HepG2 (cell line): Measurements from ENCODE around the gene CNMD. TPM values are rescaled to one million over a fixed set of nuclear protein-coding genes. Genes with fewer than 3 reads are reported as not detected.

Experiments used
- ATAC-seq: fragments of 200-7000 bp; cut with Tn5 transposase; 3 replicates; pipeline ENCODE4 v1.9.1; 2020; ENCODE audit warnings: mild to moderate bottlenecking, moderate library complexity
- BruUV-seq: library from RNA; stranded (reverse); fragments of 400-500 nt; replicated peaks from 2 replicates; lab custom pipeline; 2021; lab: Mats Ljungman, UMichigan
- CTCF ChIA-PET: fragments of 300-600 bp; formaldehyde crosslinking; extraction: SDS; loops from one replicate; lab custom pipeline; 2021; ENCODE audit warnings: low total read pairs, inconsistent platforms, low intra/inter-chr PET ratio; lab: Yijun Ruan, JAX
- POLR2A ChIA-PET: fragments of 350-600 bp; sonication (Branson Sonifier 250); formaldehyde crosslinking; loops from one replicate; lab custom pipeline; 2020; ENCODE audit warnings: antibody characterized with exemption, inconsistent platforms; lab: Yijun Ruan, JAX
- DNase-seq: peaks from one replicate; pipeline ENCODE4 v3.0.0-alpha.2; 2015; ENCODE audit warnings: low spot score
- FAIRE-seq: peaks from 3 replicates; lab custom pipeline; 2011; peaks lifted over from hg19 to GRCh38; lab: Jason Lieb, UNC
- H2AFZ ChIP-seq: one replicate; pipeline ENCODE4 v1.6.1; 2011; ENCODE audit warnings: low read length, inconsistent platforms
- H3K27ac ChIP-seq: fragments of 300-600 bp; 3 replicates; pipeline ENCODE4 v1.8.0; 2011; ENCODE audit warnings: mixed run types, mild to moderate bottlenecking, mixed read lengths, low read length, inconsistent platforms; ENCODE audit not compliant: insufficient read depth; ENCODE audit errors: extremely low read length
- H3K27me3 ChIP-seq, 2 experiments: fragments of 200-600 bp in 1 of 2; 2 replicates in 1 of 2; 3 replicates in 1 of 2; pipeline versions ENCODE4 v1.6.0 to v1.8.0; 2011; ENCODE audit warnings: low read length in 2 of 2, mild to moderate bottlenecking in 2 of 2, moderate library complexity in 2 of 2, inconsistent platforms in 1 of 2; ENCODE audit not compliant: insufficient read depth in 2 of 2, control insufficient read depth in 1 of 2
- H3K36me3 ChIP-seq, 2 experiments: fragments of 200-600 bp in 1 of 2; replicated peaks in 1 of 2; 2 replicates in 1 of 2; 3 replicates in 1 of 2; pipeline versions ENCODE4 v1.5.1 to v1.8.0; 2011; ENCODE audit warnings: low read length in 2 of 2, inconsistent platforms in 1 of 2; ENCODE audit not compliant: insufficient read depth in 2 of 2, control insufficient read depth in 1 of 2
- H3K4me1 ChIP-seq: 2 replicates; pipeline ENCODE4 v1.5.1; 2012; ENCODE audit warnings: low read length, inconsistent platforms; ENCODE audit not compliant: insufficient read depth
- H3K4me2 ChIP-seq: 2 replicates; pipeline ENCODE4 v1.6.0; 2011; ENCODE audit warnings: low read depth, low read length, inconsistent platforms
- H3K4me3 ChIP-seq, 3 experiments: fragments of 200-600 bp in 1 of 3; sonication (generic), shearing (Covaris generic) in 1 of 3; replicated peaks in 1 of 3; 2 replicates each; pipeline ENCODE4 v1.5.1; 2011 to 2016; ENCODE audit warnings: low read length in 3 of 3, inconsistent platforms in 2 of 3, low read depth in 2 of 3, mild to moderate bottlenecking in 2 of 3, control low read depth in 1 of 3, mixed read lengths in 1 of 3; ENCODE audit not compliant: insufficient read depth in 1 of 3
- H3K79me2 ChIP-seq: one replicate; pipeline ENCODE4 v1.6.1; 2011; ENCODE audit warnings: low read length, inconsistent platforms; ENCODE audit not compliant: insufficient read depth
- H3K9ac ChIP-seq: 2 replicates; pipeline ENCODE4 v1.6.0; 2011; ENCODE audit warnings: mild to moderate bottlenecking, low read depth, low read length, inconsistent platforms; ENCODE audit not compliant: insufficient read depth
- H3K9me3 ChIP-seq: 2 replicates; pipeline ENCODE4 v1.5.1; 2012; ENCODE audit warnings: mild to moderate bottlenecking, low read length
- H4K20me1 ChIP-seq: 2 replicates; pipeline ENCODE4 v1.6.0; 2011; ENCODE audit warnings: inconsistent platforms, mild to moderate bottlenecking, low read length, moderate library complexity; ENCODE audit not compliant: insufficient read depth
- FLYWCH1 ChIP-seq: sonication (generic); formaldehyde crosslinking; IDR thresholded peaks from 2 replicates; pipeline ENCODE4 v1.8.1; 2023; ENCODE audit warnings: mild to moderate bottlenecking, missing genetic modification reagents
- HNRNPK ChIP-seq: fragments of 200-400 bp; formaldehyde crosslinking; IDR thresholded peaks from 2 replicates; pipeline ENCODE4 v1.6.1; 2018; ENCODE audit warnings: low read length, low read depth, moderate library complexity, mild to moderate bottlenecking; ENCODE audit not compliant: poor library complexity, severe bottlenecking
- KDM2A ChIP-seq: sonication (generic); formaldehyde crosslinking; IDR thresholded peaks from 2 replicates; pipeline ENCODE4 v1.4.0; 2020; ENCODE audit warnings: low read depth, missing genetic modification reagents, borderline replicate concordance
- MAZ ChIP-seq, 2 experiments: sonication (generic) in 1 of 2; formaldehyde crosslinking in 1 of 2; IDR thresholded peaks; 2 replicates each; pipeline versions ENCODE4 v1.5.0 to v1.6.1; 2012 to 2020; ENCODE audit warnings: low read depth in 2 of 2, mild to moderate bottlenecking in 2 of 2, borderline replicate concordance in 1 of 2, improper control_type of control experiment in 1 of 2, low read length in 1 of 2, missing genetic modification reagents in 1 of 2, moderate library complexity in 1 of 2
- MBD4 ChIP-seq: IDR thresholded peaks from 2 replicates; pipeline ENCODE4 v1.6.1; 2012; ENCODE audit warnings: low read length, inconsistent platforms, borderline replicate concordance
- PPARG ChIP-seq: conservative IDR thresholded peaks from 2 replicates; pipeline ENCODE4 v1.6.1; 2016; ENCODE audit warnings: missing biosample characterization, missing genetic modification reagents
- RXRB ChIP-seq: IDR thresholded peaks from 2 replicates; pipeline ENCODE4 v1.6.1; 2016; ENCODE audit warnings: borderline replicate concordance, missing genetic modification reagents, missing compliant biosample characterization
- TAF15 ChIP-seq: fragments of 200-400 bp; formaldehyde crosslinking; IDR thresholded peaks from one replicate; pipeline ENCODE4 v1.6.1; 2018; ENCODE audit warnings: mild to moderate bottlenecking, low read depth, low read length; ENCODE audit not compliant: poor library complexity, severe bottlenecking
- ZNF101 ChIP-seq: sonication (generic); formaldehyde crosslinking; IDR thresholded peaks from 2 replicates; pipeline ENCODE4 v1.4.0; 2020; ENCODE audit warnings: mild to moderate bottlenecking, low read depth, missing genetic modification reagents, borderline replicate concordance
- ZNF224 ChIP-seq: sonication (generic); formaldehyde crosslinking; IDR thresholded peaks from 2 replicates; pipeline ENCODE4 v1.5.0; 2020; ENCODE audit warnings: mild to moderate bottlenecking, missing genetic modification reagents
- ZNF292 ChIP-seq: sonication (generic); formaldehyde crosslinking; IDR thresholded peaks from 2 replicates; pipeline ENCODE4 v1.8.1; 2022; ENCODE audit warnings: mild to moderate bottlenecking, low read depth, missing genetic modification reagents, borderline replicate concordance
- WGBS: methylation state at CpG from one replicate; pipeline ENCODE4 v1.1.6; 2017; ENCODE audit warnings: low lambda C conversion rate; 5-methylcytosine and 5-hydroxymethylcytosine counted together
- in situ Hi-C: cut with HindIII; loops from 2 replicates; pipeline ENCODE4 v1.10.0; 2017; ENCODE audit warnings: low pct_unique_long_range_greater_than_20kb; ENCODE audit not compliant: extremely low pct_ligation_motif_present
- intact Hi-C: fragments of 100-400 bp; cut with micrococcal nuclease; formaldehyde crosslinking; loops from one replicate; pipeline ENCODE4 v1.10.0; 2022; ENCODE audit not compliant: unreplicated experiment
- polyA plus RNA-seq, 8 experiments: library from polyadenylated mRNA; depleted of rRNA in 3 of 8; stranded (reverse) in 7 of 8; unstranded in 1 of 8; fragments of >200 nt; fragmentation: Illumina TruSeq in 4 of 8; extraction: Trizol in 4 of 8; gene quantifications; 2 replicates each; pipeline versions ENCODE4 v1.2.1 to v1.2.3, GENCODE V29; 2011 to 2016; ENCODE audit warnings: low read depth in 4 of 8, missing spikeins in 1 of 8, mixed read lengths in 1 of 8; ENCODE audit not compliant: insufficient read depth in 1 of 8
- total RNA-seq, 5 experiments: library from RNA; depleted of rRNA; stranded (reverse); fragments of >200 nt; fragmentation: Illumina TruSeq; extraction: Trizol; gene quantifications; 2 replicates each; pipeline ENCODE4 v1.2.3, GENCODE V29; 2016; ENCODE audit warnings: low read depth in 1 of 5
- TF ChIP-seq, protein P1 (sequence below): IDR thresholded peaks from 2 replicates; pipeline ENCODE4 v1.6.1; 2016; ENCODE audit warnings: mild to moderate bottlenecking, missing biosample characterization, missing genetic modification reagents
- TF ChIP-seq, protein P2 (sequence below): sonication (generic); formaldehyde crosslinking; IDR thresholded peaks from 2 replicates; pipeline ENCODE4 v1.8.1; 2023; ENCODE audit warnings: mild to moderate bottlenecking, missing genetic modification reagents

The CNMD gene
- total and polyA plus RNA-seq, 2 of the 13 experiments (the other 11 are each of a cell fraction or from before 2014, with no cell fraction given), result not detected

DNA sequence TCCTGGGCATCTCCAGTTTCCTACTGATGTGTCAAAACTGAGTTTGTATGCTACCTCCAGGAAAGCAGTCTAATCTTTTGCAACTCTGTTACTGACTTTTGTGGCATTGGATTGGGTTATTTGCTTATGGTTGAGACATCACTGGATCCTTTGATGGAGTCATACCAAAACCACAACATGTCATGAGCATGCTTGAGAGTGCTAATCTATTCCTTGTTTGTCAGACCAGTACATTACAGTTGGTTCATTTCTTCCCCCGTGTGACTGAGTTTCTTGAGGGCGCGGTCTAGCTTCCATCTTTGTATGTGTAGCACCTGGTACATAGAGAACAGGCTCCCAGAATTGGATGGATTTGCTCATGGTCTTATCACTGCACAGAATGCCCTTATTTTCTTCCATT is 43.8 kb downstream of the CNMD start:
- no peak overlapping the region for H3K9ac ChIP-seq
- no peaks in the 10 kb centered on the region for H3K9me3 ChIP-seq
- ChIA-PET CTCF (no interaction called here), POLR2A (no interaction called here)
- ATAC-seq (peak; percentile 29; the same call in 2 of the 3 replicates), DNase-seq (peak; percentile 20), FAIRE-seq (peak; percentile 12)
- no peaks in the 10 kb centered on the region for H4K20me1 ChIP-seq
- H3K4me1 ChIP-seq, result no peaks in the 10 kb centered on the region
- no peak overlapping the region for H3K4me2 ChIP-seq
- H3K79me2 ChIP-seq, result no peaks in the 10 kb centered on the region
- H3K4me3 ChIP-seq, result no peak overlapping the region
- WGBS, result 81% methylated on average over 3 of the region's 3 CpGs
- H3K27me3 ChIP-seq, result no peaks in the 10 kb centered on the region
- in situ Hi-C loops, result no loop called here
- intact Hi-C loops, result no loop called here
- no peak overlapping the region for H3K27ac ChIP-seq
- H2AFZ ChIP-seq, result no peak overlapping the region
- no peaks in the 10 kb centered on the region; a peak in 1 of 5 replicates for H3K36me3 ChIP-seq
- BruUV-seq, result no TSS peak
- no peak for TF ChIP-seq MAZ (IDR thresholded peaks at IDR 0.05; ENCODE audit: borderline replicate concordance, low read depth, low read length)
- no peak for TF ChIP-seq MAZ (CRISPR knock-in tag; IDR thresholded peaks at IDR 0.05; ENCODE audit: low read depth)
- TF ChIP-seq ZNF101 (CRISPR knock-in tag), result no peak
- TF ChIP-seq ZNF224, result no peak
- TF ChIP-seq ZNF292, result no peak
- TF ChIP-seq, protein P1, sequence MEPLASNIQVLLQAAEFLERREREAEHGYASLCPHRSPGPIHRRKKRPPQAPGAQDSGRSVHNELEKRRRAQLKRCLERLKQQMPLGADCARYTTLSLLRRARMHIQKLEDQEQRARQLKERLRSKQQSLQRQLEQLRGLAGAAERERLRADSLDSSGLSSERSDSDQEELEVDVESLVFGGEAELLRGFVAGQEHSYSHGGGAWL (CRISPR knock-in tag), result no peak
- TF ChIP-seq TAF15, result no peak
- no peak for TF ChIP-seq HNRNPK
- no peak for TF ChIP-seq FLYWCH1 (CRISPR knock-in tag)
- no peak for TF ChIP-seq RXRB (CRISPR knock-in tag)
- TF ChIP-seq, protein P2, sequence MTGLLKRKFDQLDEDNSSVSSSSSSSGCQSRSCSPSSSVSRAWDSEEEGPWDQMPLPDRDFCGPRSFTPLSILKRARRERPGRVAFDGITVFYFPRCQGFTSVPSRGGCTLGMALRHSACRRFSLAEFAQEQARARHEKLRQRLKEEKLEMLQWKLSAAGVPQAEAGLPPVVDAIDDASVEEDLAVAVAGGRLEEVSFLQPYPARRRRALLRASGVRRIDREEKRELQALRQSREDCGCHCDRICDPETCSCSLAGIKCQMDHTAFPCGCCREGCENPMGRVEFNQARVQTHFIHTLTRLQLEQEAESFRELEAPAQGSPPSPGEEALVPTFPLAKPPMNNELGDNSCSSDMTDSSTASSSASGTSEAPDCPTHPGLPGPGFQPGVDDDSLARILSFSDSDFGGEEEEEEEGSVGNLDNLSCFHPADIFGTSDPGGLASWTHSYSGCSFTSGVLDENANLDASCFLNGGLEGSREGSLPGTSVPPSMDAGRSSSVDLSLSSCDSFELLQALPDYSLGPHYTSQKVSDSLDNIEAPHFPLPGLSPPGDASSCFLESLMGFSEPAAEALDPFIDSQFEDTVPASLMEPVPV (CRISPR knock-in tag), result no peak
- TF ChIP-seq KDM2A (CRISPR knock-in tag), result no peak
- no peak for TF ChIP-seq PPARG (CRISPR knock-in tag)
- no peak for TF ChIP-seq MBD4
